Lower lobe of right lung (tissue), 2 donors: Measurements from ENCODE around the gene APLF. TPM values are rescaled to one million over a fixed set of nuclear protein-coding genes. Genes with fewer than 3 reads are reported as not detected.

Experiments
- ATAC-seq, 2 donors: fragments of 200-7000 bp; cut with Tn5 transposase; one replicate each; pipeline ENCODE4 v1.9.1; 2020 to 2022; ENCODE audit warnings: mild to moderate bottlenecking in 2 of 2, moderate library complexity in 2 of 2
- DNase-seq: peaks from one replicate; pipeline ENCODE4 v3.0.0-alpha.2; 2020
- H3K27ac ChIP-seq: fragments of 200-600 bp; one replicate; pipeline ENCODE4 v1.8.0; 2022
- H3K27me3 ChIP-seq: fragments of 200-600 bp; one replicate; pipeline ENCODE4 v1.8.0; 2022; ENCODE audit warnings: low read depth
- H3K36me3 ChIP-seq: fragments of 200-600 bp; one replicate; pipeline ENCODE4 v1.8.0; 2022; ENCODE audit warnings: mild to moderate bottlenecking
- H3K4me1 ChIP-seq: fragments of 200-600 bp; one replicate; pipeline ENCODE4 v1.8.0; 2022
- H3K4me3 ChIP-seq: fragments of 200-600 bp; one replicate; pipeline ENCODE4 v1.8.0; 2022; ENCODE audit warnings: mild to moderate bottlenecking
- H3K9me3 ChIP-seq: fragments of 200-600 bp; one replicate; pipeline ENCODE4 v1.8.0; 2022
- intact Hi-C: fragments of 100-400 bp; cut with DNase I; formaldehyde crosslinking; loops from one replicate; pipeline ENCODE4 v1.11.0; 2022
- total RNA-seq: library from RNA; stranded (reverse); fragmentation: NEBNext Ultra II Directional; extraction: Animal tissue kit (Norgen Biotek cat#: 25700); gene quantifications from one replicate; pipeline ENCODE4 v1.2.1, GENCODE V29; 2021
- TF ChIP-seq, protein P1 (sequence below): fragments of 200-600 bp; IDR thresholded peaks from one replicate; pipeline ENCODE4 v1.8.0; 2022; ENCODE audit warnings: antibody characterized with exemption, mild to moderate bottlenecking
- donor health status: DM: no; HTN: yes; CAD: no; lungs with severe emphysema.

APLF gene
- total RNA-seq, 1 donor from 2014 or later = 5.8 TPM

- H3K27ac ChIP-seq = no peak overlapping the region
- ATAC-seq (no peak), DNase-seq (no peak)
- intact Hi-C loops = no loop called here
- H3K4me1 ChIP-seq = no peaks in the 10 kb centered on the region
- H3K4me3 ChIP-seq = no peak overlapping the region
- H3K27me3 ChIP-seq = no peaks in the 10 kb centered on the region
- H3K9me3 ChIP-seq = no peaks in the 10 kb centered on the region
- TF ChIP-seq, protein P1, sequence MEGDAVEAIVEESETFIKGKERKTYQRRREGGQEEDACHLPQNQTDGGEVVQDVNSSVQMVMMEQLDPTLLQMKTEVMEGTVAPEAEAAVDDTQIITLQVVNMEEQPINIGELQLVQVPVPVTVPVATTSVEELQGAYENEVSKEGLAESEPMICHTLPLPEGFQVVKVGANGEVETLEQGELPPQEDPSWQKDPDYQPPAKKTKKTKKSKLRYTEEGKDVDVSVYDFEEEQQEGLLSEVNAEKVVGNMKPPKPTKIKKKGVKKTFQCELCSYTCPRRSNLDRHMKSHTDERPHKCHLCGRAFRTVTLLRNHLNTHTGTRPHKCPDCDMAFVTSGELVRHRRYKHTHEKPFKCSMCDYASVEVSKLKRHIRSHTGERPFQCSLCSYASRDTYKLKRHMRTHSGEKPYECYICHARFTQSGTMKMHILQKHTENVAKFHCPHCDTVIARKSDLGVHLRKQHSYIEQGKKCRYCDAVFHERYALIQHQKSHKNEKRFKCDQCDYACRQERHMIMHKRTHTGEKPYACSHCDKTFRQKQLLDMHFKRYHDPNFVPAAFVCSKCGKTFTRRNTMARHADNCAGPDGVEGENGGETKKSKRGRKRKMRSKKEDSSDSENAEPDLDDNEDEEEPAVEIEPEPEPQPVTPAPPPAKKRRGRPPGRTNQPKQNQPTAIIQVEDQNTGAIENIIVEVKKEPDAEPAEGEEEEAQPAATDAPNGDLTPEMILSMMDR = no peak
- H3K36me3 ChIP-seq = no peaks in the 10 kb centered on the region
Observed at GRCh38 chr2:68558576-68558975, 91.2 kb downstream of the APLF start.

DNA sequence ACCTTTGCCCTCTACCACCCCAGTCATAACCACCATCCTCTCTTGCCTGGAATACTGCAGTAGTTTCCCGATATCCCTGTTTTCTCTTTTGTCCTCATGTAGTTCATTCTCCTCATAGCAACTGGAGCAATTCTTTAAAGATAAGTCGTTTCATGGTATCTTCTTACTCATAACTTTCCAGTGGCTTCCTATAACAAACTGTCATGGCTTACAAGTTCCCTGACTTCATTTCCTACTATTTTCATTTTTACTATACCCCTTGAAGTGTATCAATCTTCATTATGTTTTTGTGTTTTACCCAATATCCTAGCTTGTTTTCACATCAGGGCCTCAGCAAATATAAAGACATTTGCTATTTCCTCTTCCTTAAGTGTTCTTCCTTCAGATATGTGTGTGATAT, 92.3 kb downstream of the APLF start:
- Histone ChIP-seq H3K27ac (no peak overlapping the region), H3K4me1 (no peaks in the 10 kb centered on the region), H3K4me3 (no peak overlapping the region), H3K36me3 (no peaks in the 10 kb centered on the region), H3K9me3 (no peaks in the 10 kb centered on the region), H3K27me3 (no peaks in the 10 kb centered on the region)
- ATAC-seq (no peak), DNase-seq (no peak)
- TF ChIP-seq, protein P1 = no peak
- intact Hi-C loops = no loop called here

DNA sequence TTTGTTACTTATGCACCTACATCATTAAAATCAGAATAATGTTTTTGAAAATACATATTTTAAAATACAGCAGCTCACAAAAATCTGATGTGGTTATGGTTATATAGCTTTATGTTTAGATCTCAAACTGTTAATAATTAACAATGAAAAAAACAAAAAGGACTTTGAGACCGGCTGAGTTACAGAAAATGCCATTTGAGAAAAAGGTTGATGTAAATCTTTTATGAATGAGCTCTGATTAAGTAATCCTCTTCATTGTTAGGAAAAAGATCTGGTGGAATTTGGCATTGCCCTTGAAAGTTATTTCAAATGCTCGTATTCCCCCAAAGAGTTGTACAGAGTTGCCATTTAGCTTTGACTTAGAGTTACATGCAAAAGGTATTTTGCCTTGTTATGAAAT, 93.2 kb downstream of the APLF start:
- ATAC-seq (no peak), DNase-seq (no peak)
- no peaks in the 10 kb centered on the region for H3K9me3 ChIP-seq
- TF ChIP-seq, protein P1 = no peak
- H3K27me3 ChIP-seq = no peaks in the 10 kb centered on the region
- H3K4me3 ChIP-seq = no peak overlapping the region
- no peak overlapping the region for H3K27ac ChIP-seq
- intact Hi-C loops = no loop called here
- no peaks in the 10 kb centered on the region for H3K36me3 ChIP-seq
- no peaks in the 10 kb centered on the region for H3K4me1 ChIP-seq

GRCh38 chr2:68561372-68561771, 94.0 kb downstream of the APLF start:
- ATAC-seq (no peak), DNase-seq (no peak)
- no peaks in the 10 kb centered on the region for H3K27me3 ChIP-seq
- H3K4me1 ChIP-seq = no peaks in the 10 kb centered on the region
- H3K27ac ChIP-seq = no peak overlapping the region
- TF ChIP-seq, protein P1 = no peak
- no peaks in the 10 kb centered on the region for H3K9me3 ChIP-seq
- H3K36me3 ChIP-seq = no peaks in the 10 kb centered on the region
- intact Hi-C loops = no loop called here
- no peak overlapping the region for H3K4me3 ChIP-seq

- Histone ChIP-seq H3K36me3 (no peaks in the 10 kb centered on the region), H3K27ac (no peak overlapping the region), H3K4me1 (no peaks in the 10 kb centered on the region), H3K9me3 (no peaks in the 10 kb centered on the region), H3K4me3 (no peak overlapping the region), H3K27me3 (no peaks in the 10 kb centered on the region)
- intact Hi-C loops = no loop called here
- ATAC-seq = no peak
- no peak for DNase-seq
- TF ChIP-seq, protein P1 = no peak
Observed at GRCh38 chr2:68562934-68563333, 95.5 kb downstream of the APLF start.

DNA sequence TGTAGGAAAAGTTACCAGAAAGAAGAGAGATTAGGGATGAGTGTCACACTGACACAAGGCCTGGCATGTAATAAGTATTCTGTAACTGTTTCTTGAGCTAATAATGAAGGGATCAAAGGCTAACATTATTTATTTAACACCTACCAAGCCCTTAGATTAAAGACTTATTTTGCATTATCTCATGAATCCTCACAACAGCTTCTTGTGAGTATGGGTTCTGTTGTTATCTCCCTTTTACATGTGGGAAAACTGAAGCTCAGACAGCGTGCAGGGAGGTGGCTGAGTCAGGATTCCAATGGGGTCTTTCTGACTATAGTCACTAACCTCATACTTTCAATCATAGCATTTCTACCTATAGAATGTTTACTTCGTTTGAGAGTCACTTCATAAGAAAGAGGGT, 97.0 kb downstream of the APLF start:
- no peaks in the 10 kb centered on the region for H3K27me3 ChIP-seq
- H3K36me3 ChIP-seq = no peaks in the 10 kb centered on the region
- DNase-seq (no peak), ATAC-seq (no peak)
- TF ChIP-seq, protein P1 = no peak
- no peak overlapping the region for H3K27ac ChIP-seq
- no peak overlapping the region for H3K4me3 ChIP-seq
- no peaks in the 10 kb centered on the region for H3K9me3 ChIP-seq
- no peaks in the 10 kb centered on the region for H3K4me1 ChIP-seq
- intact Hi-C loops = no loop called here
